Activated naive CD8-positive, alpha-beta T cell treated with anti-CD3 and anti-CD28 coated beads, Interleukin-2, amount 10 ng/mL, durations not matched to agents 7 days and 5 days (primary cell): ENCODE results near the gene AP4M1. TPM values are rescaled to one million over a fixed set of nuclear protein-coding genes. Genes with fewer than 3 reads are reported as not detected.
A peak's percentile ranks its signal among the peaks of the same experiment; 100 is the strongest.

ENCODE experiments used
- ATAC-seq: fragments of 150-1000 bp; cut with Tn5 transposase; one replicate; pipeline ENCODE4 v1.10.0; 2021; ENCODE audit warnings: low read depth, moderate library complexity
- POLR2A ChIA-PET: fragments of 350-600 bp; sonication (Branson Sonifier 250); formaldehyde crosslinking; loops from one replicate; lab custom pipeline; 2021; ENCODE audit warnings: antibody characterized with exemption; lab: Charles Lee
- DNase-seq: peaks from one replicate; pipeline ENCODE4 v3.0.0; 2021
- H3K27ac Mint-ChIP-seq: one replicate; pipeline ENCODE4 v1.8.0; 2022; ENCODE audit warnings: mild to moderate bottlenecking, mixed read lengths
- H3K27me3 Mint-ChIP-seq: one replicate; pipeline ENCODE4 v1.8.0; 2022; ENCODE audit warnings: mild to moderate bottlenecking, moderate library complexity, mixed read lengths
- H3K36me3 Mint-ChIP-seq: one replicate; pipeline ENCODE4 v1.8.0; 2021; ENCODE audit warnings: mild to moderate bottlenecking, mixed read lengths
- H3K4me1 Mint-ChIP-seq: one replicate; pipeline ENCODE4 v1.8.0; 2021; ENCODE audit warnings: mixed read lengths
- H3K4me3 Mint-ChIP-seq: one replicate; pipeline ENCODE4 v1.8.0; 2022; ENCODE audit warnings: mild to moderate bottlenecking, moderate library complexity, mixed read lengths
- H3K9me3 Mint-ChIP-seq: one replicate; pipeline ENCODE4 v1.8.0; 2021; ENCODE audit warnings: mixed read lengths
- total RNA-seq, 2 experiments: library from RNA; stranded (reverse); gene quantifications; one replicate each; pipeline ENCODE4 v1.2.3, GENCODE V29; 2021

AP4M1 gene
- total RNA-seq, 2 experiments from 2014 or later = 15.0 to 16.5 TPM

DNA sequence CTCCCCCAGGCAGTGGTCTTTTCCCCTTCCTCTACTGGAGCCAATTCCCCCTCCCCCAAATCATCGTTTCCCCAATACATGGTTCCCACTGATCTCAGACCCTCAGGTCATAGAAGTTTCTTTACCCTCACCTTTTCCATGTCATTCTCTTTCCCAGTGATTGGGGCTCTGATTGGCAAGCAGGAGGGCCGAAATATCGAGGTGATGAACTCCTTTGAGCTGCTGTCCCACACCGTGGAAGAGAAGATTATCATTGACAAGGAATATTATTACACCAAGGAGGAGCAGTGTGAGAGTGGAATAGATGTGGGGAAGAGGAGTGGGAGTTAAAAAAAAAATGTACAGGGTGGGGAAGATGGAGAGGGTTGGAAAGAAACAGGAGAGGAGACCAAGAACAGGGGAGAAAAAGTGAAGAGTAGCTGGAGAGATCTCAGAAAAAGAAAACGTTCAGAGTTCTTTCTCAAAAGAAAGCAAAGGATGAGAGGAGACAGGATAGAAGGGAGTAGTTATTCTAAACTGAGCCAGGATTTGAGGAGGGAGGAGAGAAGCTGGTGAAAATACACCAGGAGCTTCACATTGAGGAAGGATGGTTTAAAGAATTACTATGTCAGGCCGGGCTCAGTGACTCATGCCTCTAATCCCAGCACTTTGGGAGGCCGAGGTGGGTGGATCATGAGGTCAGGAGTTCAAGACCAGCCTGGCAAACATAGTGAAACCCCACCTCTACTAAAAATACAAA, 11.8 kb upstream of the AP4M1 start:
- POLR2A ChIA-PET = interaction anchor here (0.7 to 3.7 kb wide), 8 partner anchors 8 to 340 kb away, joined by 3 to 57 read pairs (median 4); partner anchors contain the start of genes AP4M1, MCM7, MEPCE and ZCWPW1
- Mint-ChIP-seq H3K27ac (peak overlapping the region; percentile 92), H3K4me1 (peaks cover 18% of the 10 kb centered on the region), H3K4me3 (peak overlapping the region; percentile 89), H3K9me3 (no peaks in the 10 kb centered on the region), H3K36me3 (peaks cover 22% of the 10 kb centered on the region), H3K27me3 (peaks cover 2% of the 10 kb centered on the region)
- ATAC-seq (no peak), DNase-seq (no peak)

DNA sequence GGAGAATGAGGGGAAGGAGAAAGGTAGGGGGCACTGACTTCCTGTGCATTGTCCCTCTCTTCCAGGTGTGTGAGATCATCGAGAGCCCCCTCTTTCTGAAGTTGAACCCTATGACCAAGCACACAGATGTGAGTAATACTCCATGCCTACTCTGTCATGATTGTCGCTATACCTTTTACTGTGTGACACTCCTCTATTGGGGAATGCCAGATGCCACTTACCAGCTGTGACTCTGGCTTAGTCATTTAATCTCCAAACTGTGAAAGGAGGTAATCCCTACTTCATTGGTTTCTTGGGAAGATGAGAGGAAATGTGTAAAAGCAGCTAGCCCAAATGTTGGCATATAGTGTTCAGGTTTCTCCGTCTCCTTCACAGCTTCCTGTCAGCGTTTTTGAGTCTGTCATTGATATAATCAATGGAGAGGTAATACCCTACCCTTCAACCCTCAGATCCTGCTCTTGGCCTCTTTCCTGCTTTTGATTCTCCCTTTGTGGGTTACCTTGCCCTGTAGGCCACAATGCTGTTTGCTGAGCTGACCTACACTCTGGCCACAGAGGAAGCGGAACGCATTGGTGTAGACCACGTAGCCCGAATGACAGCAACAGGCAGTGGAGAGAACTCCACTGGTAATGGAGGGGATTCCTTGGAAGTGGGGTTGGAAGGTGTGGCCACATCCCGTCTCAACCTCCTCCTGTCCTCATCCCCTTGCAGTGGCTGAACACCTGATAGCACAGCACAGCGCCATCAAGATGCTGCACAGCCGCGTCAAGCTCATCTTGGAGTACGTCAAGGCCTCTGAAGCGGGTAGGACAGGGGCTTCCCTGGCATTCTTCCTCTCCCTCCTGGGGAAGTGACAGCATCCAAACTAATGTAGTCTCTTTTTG, 10.7 kb upstream of the AP4M1 start:
- no peaks in the 10 kb centered on the region for H3K9me3 Mint-ChIP-seq
- no peak overlapping the region for H3K4me3 Mint-ChIP-seq
- POLR2A ChIA-PET = interaction anchor here (1.0 to 3.7 kb wide), 3 partner anchors 10 to 38 kb away, joined by 3 to 57 read pairs (median 3); partner anchors contain the start of genes AP4M1 and MCM7
- peaks cover 31% of the 10 kb centered on the region for H3K36me3 Mint-ChIP-seq
- no peaks in the 10 kb centered on the region for H3K27me3 Mint-ChIP-seq
- peaks cover 20% of the 10 kb centered on the region for H3K4me1 Mint-ChIP-seq
- no peak for DNase-seq
- no peak for ATAC-seq
- peak overlapping the region; percentile 63 for H3K27ac Mint-ChIP-seq

DNA sequence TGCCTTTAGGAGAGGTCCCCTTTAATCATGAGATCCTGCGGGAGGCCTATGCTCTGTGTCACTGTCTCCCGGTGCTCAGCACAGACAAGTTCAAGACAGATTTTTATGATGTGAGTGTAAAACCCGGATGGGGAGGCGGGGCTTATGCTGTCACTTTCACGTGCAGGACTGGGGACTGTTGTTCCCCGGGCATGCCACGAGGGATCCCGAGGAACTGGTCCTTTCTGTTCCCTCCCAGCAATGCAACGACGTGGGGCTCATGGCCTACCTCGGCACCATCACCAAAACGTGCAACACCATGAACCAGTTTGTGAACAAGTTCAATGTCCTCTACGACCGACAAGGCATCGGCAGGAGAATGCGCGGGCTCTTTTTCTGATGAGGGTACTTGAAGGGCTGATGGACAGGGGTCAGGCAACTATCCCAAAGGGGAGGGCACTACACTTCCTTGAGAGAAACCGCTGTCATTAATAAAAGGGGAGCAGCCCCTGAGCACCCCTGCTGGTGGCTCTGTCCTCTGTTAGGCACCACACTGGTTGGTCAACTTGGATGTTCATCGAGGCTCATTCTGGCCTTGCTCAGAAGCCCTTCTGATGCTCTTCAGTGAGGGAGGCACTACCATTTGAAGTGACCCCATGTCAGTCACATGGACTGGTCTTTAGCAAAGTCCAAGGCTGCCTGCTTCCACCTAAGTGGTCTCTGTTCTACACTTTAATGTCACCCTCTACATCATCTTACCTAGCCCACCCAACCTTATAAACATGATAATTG, 9.8 kb upstream of the AP4M1 start:
- Mint-ChIP-seq H3K27me3 (no peaks in the 10 kb centered on the region), H3K36me3 (peaks cover 31% of the 10 kb centered on the region), H3K4me3 (no peak overlapping the region), H3K9me3 (no peaks in the 10 kb centered on the region), H3K4me1 (peaks cover 22% of the 10 kb centered on the region), H3K27ac (peak overlapping the region; percentile 3)
- POLR2A ChIA-PET = interaction anchor here (1.5 to 3.7 kb wide), 2 partner anchors 9 to 10 kb away, joined by 9 to 57 read pairs; partner anchors contain the start of genes AP4M1 and MCM7
- no peak for ATAC-seq
- DNase-seq = no peak

DNA sequence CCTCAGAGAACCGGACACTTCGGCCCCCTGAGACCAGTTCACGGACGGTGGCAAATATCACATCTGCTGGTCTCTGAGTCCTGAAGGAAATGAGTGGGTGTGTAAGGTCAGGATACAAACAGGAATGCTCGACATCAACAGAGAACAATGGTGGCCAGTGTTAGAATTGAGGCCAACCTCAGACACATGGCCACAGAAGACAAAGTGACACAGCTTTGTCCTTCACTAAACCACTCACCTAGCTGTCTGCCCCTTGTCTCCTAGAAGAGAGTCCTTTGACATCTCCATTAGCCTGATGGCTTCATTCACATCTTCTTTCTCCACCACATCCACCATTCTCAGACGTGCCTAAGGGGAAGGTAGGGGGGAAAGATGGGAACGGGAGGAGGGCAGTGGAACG, 8.4 kb upstream of the AP4M1 start:
- Mint-ChIP-seq H3K27ac (no peak overlapping the region), H3K4me3 (no peak overlapping the region), H3K27me3 (no peaks in the 10 kb centered on the region), H3K4me1 (peaks cover 28% of the 10 kb centered on the region), H3K9me3 (no peaks in the 10 kb centered on the region), H3K36me3 (peaks cover 41% of the 10 kb centered on the region)
- DNase-seq = no peak
- POLR2A ChIA-PET = interaction anchor here (0.8 to 1.5 kb wide), 2 partner anchors 8 to 43 kb away, joined by 3 to 9 read pairs; partner anchors contain the start of genes AP4M1, MCM7 and ZSCAN21
- ATAC-seq = no peak

DNA sequence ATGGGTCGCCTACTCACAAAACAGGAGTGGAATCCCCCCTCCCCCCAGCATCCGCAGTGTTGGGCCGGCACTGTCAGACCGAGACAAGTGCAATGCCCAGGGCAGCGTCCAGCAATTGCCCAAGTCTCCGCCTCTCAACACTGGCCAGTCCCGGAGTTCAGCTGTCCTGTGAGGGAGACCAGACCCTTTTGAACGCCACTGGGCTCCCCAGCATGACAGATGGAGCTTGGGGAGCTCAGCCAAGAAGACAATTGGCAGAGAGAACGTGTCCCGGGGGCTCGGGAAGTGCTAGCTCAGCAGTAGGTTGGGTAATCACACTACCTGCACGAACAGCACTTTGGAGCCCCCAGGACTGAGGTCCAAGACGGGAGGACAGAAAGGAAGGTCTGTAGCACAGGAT, 7.9 kb upstream of the AP4M1 start:
- peaks cover 29% of the 10 kb centered on the region for H3K4me1 Mint-ChIP-seq
- H3K4me3 Mint-ChIP-seq = no peak overlapping the region
- H3K27ac Mint-ChIP-seq = no peak overlapping the region
- H3K36me3 Mint-ChIP-seq = peaks cover 45% of the 10 kb centered on the region
- DNase-seq = no peak
- POLR2A ChIA-PET = interaction anchor here (0.8 kb wide), 1 partner anchor 44 kb away, joined by 3 read pairs; the partner anchor contains the start of gene ZSCAN21
- H3K27me3 Mint-ChIP-seq = no peaks in the 10 kb centered on the region
- ATAC-seq = no peak
- no peaks in the 10 kb centered on the region for H3K9me3 Mint-ChIP-seq

DNA sequence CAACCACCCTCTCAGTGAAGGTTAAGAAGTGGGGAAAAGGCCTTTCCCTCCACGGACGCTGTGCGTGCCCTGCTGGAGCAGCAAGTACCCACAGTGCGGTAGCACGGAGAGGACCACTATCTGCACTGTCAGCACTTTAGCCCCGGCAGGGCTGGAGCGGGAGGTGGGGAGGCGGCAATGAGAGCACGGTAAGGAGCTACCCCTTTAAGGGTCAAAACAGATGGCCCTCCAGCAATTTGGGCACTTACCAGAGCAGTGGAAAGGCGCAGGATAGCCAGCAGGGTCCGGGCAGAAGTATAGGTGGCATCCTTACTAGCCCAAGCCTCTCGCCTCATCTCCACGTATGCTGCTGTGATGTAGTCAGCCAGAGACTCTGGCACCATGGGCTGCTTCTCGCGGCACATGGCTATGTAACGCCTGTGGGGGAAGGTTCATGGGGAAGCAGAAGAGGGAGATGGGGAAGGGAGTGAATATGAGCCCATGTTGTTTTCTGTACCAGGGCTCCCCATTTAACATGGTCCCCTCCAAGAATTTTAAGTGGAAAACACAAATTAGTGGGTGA, 7.4 kb upstream of the AP4M1 start:
- H3K27ac Mint-ChIP-seq = no peak overlapping the region
- no peak overlapping the region for H3K4me3 Mint-ChIP-seq
- DNase-seq (no peak), ATAC-seq (no peak)
- no peaks in the 10 kb centered on the region for H3K27me3 Mint-ChIP-seq
- POLR2A ChIA-PET = no interaction called here
- peaks cover 34% of the 10 kb centered on the region for H3K4me1 Mint-ChIP-seq
- no peaks in the 10 kb centered on the region for H3K9me3 Mint-ChIP-seq
- peaks cover 50% of the 10 kb centered on the region for H3K36me3 Mint-ChIP-seq

DNA sequence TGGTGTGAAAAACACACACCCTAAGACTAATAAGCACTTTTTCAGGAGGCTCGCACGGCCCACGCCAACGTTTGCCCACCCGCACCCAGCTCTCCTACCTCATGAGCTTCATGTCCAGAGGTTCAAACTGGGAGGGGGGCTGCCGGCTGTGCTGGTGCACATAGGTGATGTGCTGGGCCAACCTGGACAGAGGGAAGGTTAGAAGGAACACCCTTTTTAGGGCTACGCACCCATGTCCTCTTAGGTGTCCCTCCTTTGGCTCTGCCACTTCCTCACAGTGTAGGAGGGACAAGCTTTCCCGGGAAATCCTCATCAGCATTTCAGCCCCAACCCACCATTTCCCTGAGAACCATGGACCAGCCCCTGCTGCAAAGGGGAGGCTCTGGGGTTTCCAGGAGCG, 6.2 kb upstream of the AP4M1 start:
- peaks cover 38% of the 10 kb centered on the region for H3K4me1 Mint-ChIP-seq
- no peaks in the 10 kb centered on the region for H3K9me3 Mint-ChIP-seq
- H3K36me3 Mint-ChIP-seq = peaks cover 58% of the 10 kb centered on the region
- H3K27ac Mint-ChIP-seq = no peak overlapping the region
- DNase-seq = no peak
- no peaks in the 10 kb centered on the region for H3K27me3 Mint-ChIP-seq
- no peak for ATAC-seq
- H3K4me3 Mint-ChIP-seq = no peak overlapping the region
- POLR2A ChIA-PET = interaction anchor here (1.1 to 1.7 kb wide), 2 partner anchors 13 to 45 kb away, joined by 3 to 4 read pairs; no protein-coding TSS in a partner anchor

DNA sequence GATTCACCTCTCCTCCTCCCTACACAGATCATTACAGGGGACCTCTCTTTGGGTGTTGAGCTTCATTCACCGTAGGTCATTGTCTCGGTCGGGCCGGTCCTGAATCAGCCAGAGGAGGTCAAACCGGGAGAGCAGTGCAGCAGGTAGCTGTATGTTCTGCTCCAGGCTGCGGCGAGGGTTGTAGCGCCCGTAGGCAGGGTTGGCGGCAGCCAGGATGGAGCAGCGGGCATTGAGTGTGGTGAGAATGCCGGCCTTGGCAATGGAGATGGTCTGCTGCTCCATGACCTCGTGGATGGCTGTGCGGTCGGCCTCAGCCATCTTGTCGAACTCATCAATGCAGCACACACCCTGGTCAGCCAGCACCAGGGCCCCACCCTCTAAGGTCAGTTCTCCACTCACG, 5.7 kb upstream of the AP4M1 start:
- Mint-ChIP-seq H3K27ac (peak overlapping the region; percentile 25), H3K4me1 (peaks cover 34% of the 10 kb centered on the region), H3K4me3 (no peak overlapping the region), H3K36me3 (peaks cover 61% of the 10 kb centered on the region), H3K27me3 (no peaks in the 10 kb centered on the region), H3K9me3 (no peaks in the 10 kb centered on the region)
- no peak for ATAC-seq
- POLR2A ChIA-PET = interaction anchor here (1.1 to 1.7 kb wide), 2 partner anchors 14 to 45 kb away, joined by 3 to 4 read pairs; no protein-coding TSS in a partner anchor
- no peak for DNase-seq

DNA sequence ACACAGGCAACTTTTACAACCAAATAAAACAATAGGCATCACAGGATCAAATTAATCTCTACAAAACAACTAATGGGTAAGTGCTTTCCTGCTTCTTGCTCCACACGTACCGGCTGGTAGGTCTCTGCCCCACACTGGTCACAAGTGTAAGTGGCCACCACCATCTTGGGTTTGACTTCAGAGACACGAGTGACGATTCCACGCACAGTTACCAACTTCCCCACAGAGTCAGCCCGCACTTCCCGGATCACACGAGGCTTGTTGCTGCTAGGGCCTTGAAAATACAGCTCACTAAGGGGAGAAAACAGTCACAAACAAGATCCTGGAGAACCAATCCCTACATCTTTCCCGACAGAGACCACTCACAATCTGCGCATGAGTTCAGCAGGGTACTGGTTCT, 2.5 kb upstream of the AP4M1 start:
- Mint-ChIP-seq H3K4me3 (peak overlapping the region; percentile 61), H3K9me3 (no peaks in the 10 kb centered on the region), H3K27ac (peak overlapping the region; percentile 54), H3K27me3 (no peaks in the 10 kb centered on the region), H3K4me1 (peaks cover 35% of the 10 kb centered on the region), H3K36me3 (peaks cover 43% of the 10 kb centered on the region)
- POLR2A ChIA-PET = interaction anchor here (4.1 kb wide), 1 partner anchor 9 kb away, joined by 57 read pairs; the partner anchor contains the start of gene COPS6
- ATAC-seq (no peak), DNase-seq (no peak)

DNA sequence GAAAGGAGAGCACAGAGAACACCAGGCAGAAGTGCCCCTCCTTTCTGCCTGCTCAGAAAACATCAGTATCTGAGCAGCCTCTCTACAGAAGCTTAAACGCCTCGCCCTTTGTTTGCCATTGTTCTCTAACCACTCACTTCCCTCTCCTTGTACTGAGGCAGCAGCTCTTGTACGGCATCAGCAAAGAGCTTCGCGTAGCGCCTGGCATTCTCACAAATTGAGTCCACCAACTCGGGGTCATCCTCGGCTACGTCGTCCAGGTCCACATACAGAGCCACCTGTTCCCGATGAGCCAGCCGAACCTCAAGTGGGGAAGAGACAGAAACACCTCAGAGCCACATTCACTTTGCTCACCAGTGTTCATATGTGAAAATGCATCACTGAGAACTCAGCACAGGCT, 2.0 kb upstream of the AP4M1 start:
- POLR2A ChIA-PET = interaction anchor here (2.5 to 5.1 kb wide), 3 partner anchors 10 to 80 kb away, joined by 5 to 89 read pairs (median 57); partner anchors contain the start of genes COPS6 and MBLAC1
- H3K4me3 Mint-ChIP-seq = peak overlapping the region; percentile 93
- DNase-seq = no peak
- peak overlapping the region; percentile 89 for H3K27ac Mint-ChIP-seq
- ATAC-seq = no peak
- H3K36me3 Mint-ChIP-seq = peaks cover 40% of the 10 kb centered on the region
- peaks cover 36% of the 10 kb centered on the region for H3K4me1 Mint-ChIP-seq
- no peaks in the 10 kb centered on the region for H3K9me3 Mint-ChIP-seq
- no peaks in the 10 kb centered on the region for H3K27me3 Mint-ChIP-seq

DNA sequence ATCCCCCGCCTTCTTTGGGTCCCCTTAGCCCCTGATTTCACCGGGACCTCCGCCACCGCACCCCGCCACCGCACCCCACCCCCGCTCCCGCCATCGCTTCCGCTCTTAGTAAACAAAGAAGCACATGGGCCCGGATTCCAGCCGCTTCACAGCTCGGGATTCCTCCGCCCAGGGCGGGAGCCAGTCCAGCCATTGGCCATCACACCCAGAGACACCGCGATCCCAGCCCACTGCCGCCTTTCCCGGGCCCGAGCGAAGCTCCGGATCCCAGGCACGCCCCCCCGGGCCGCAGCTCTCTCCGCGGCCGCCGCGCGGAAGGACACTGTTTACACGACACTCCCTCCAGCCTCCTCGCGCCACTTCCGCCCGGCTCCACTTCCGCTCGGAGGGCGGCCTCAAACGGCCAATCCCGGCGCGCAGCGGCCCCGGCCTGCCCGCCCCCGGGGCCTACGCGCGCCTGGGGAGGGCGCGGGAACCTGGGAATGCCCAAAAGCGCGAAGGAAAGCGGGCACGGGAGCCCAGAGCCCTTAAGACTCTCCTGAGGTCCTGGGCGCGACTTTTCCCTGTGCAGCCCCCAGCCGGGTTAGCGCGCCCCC, 925 bp upstream of the AP4M1 start:
- peaks cover 36% of the 10 kb centered on the region for H3K4me1 Mint-ChIP-seq
- peak overlapping the region; percentile 89 for H3K27ac Mint-ChIP-seq
- DNase-seq (peak; percentile 95), ATAC-seq (peak; percentile 74)
- H3K9me3 Mint-ChIP-seq = no peaks in the 10 kb centered on the region
- peak overlapping the region; percentile 93 for H3K4me3 Mint-ChIP-seq
- H3K36me3 Mint-ChIP-seq = peaks cover 35% of the 10 kb centered on the region
- POLR2A ChIA-PET = interaction anchor here (0.7 to 5.1 kb wide), 21 partner anchors 8 to 691 kb away, joined by 3 to 89 read pairs (median 6); partner anchors contain the start of genes BUD31, CNPY4, COPS6 and GNB2
- H3K27me3 Mint-ChIP-seq = no peaks in the 10 kb centered on the region
